Suppressor macrophage treated with lipopolysaccharide for 4 hours (primary cell): ENCODE measurements around the gene ZNF302.
"Not testable (repeated sequence)": the region's sequence is repeated elsewhere in the genome, so short reads cannot be mapped to it uniquely, and the experiment has no call there.

Experiments
- DNase-seq: peaks from one replicate; pipeline ENCODE4 v3.0.0-alpha.2; 2020

ZNF302 gene

GRCh38 chr19:34677386-34678084, at the start of gene ZNF302:
ZNF302 (plus strand) TSS chr19:34677678; CDS start chr19:34678805, 1,127 bp downstream.
- DNase-seq: peak; percentile 98

- DNase-seq: no peak
Measured at GRCh38 chr19:34633802-34634201, 43.7 kb upstream of the ZNF302 start.

DNA sequence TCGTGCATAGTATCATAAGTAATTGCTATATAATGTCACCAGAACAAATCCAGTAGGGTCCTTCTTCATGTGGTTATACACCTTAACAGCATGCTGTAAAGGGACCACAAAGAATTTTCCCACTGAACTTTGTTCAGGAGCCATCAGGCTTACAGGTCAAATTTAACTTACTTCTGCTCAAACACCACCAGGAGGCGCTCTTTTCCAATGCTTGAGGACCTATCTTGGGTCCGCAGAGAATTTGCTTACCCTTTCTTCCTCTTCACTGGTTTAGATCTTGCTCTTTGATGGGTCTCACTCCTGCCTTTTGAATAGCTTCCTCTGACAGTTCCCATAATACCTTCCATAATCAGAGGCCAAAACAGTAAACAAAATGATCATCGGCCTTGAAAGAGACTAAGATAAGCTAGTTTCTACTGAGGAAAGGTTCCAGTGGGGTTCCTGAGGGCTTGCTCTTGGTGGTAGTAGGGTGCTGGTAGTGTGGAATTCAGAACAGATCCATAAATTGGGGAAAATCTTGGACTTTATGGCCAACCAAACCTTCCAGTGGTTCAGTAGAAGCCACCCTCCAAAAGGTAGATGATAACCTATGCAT, 37.9 kb upstream of the ZNF302 start:
- peak; percentile 87 for DNase-seq

DNA sequence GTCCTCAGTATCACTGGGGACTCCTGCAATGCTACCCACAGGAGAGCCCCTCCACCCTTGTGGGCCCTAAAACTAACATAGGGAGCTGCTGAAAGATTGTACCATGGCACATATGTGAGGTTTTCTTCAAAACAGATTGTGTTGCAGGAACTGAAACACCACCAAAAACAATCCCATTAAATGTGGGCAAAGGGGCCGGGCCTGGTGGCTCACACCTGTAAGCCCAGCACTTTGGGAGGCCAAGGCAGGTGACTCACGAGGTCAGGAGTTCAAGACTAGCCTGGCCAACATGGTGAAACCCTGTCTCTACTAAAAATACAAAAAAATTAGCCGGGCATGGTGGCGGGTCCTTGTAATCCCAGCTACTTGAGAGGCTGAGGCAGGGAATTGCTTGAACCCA, 35.2 kb upstream of the ZNF302 start:
- DNase-seq: no peak

DNA sequence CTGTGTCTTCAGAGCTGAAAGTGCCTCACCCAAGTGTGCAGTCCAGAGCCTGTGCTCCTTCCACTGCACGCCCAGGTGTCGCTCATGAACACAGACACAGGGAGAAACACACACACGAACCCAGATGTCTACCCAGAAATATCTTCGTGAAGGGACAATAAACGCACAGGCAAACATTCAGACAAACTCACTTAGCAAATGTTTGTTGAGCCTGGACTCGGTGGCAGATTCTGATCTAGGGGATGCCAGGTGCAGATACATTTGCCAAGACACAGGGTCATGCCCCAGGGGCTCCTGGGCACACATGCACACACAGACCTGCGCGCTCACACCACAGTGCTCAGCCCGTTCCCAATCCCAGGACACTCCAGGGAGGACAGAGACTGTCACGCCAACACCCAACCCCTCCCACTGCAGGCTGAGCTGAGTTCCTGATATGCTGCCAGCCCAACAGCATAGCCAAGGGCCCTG, 32.5 kb upstream of the ZNF302 start:
- DNase-seq: no peak

- DNase-seq: no peak
Measured at GRCh38 chr19:34645551-34645950, 31.9 kb upstream of the ZNF302 start.

DNA sequence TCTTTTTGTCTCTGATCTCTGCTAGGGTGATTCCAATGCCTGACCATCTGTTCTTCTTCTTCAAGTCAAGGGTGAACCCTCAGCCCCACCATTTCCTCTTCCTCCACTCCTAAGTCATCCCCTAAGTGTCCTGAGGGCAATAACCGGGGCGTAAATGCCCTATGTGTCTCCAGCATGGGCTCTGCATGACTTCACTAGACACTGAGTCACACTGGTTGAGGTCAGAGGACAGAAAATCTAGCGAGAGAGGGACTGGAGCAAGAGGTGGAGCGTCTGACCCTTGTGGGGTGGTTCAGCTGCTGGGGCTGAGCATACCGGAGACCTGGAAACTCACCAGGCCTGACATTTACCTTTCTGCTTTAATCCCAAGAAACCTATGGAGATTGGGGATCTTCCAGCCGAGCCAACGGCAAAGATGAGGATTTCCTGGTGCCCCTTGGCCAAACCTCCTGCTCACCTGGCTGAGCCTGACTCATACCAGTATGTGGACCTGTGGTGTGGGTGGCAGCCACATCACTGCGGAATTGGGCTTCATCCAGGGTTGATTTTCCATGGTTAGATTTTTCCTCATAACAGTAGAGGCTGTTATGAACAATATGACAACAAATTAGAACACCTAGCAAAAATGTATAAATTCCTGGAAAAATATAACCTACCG, 27.5 kb upstream of the ZNF302 start:
- no peak for DNase-seq

DNA sequence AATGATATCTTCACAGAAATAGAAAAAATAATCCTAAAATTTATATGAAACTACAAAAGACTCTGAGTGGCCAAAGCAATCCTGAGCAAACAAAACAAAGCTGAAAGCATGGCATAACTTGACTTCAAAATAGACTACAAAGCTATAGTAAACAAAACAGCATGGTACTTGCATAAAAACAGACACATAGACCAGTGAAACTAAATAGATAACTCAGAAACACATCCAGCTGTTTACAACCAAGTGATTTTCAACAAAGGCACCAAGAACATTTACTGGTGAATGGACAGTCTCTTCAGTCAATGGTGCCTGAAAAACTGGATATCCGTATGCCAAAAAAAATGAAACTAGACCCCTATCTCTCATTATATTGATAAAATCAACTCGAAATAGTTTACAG, 25.7 kb upstream of the ZNF302 start:
- no peak for DNase-seq

DNA sequence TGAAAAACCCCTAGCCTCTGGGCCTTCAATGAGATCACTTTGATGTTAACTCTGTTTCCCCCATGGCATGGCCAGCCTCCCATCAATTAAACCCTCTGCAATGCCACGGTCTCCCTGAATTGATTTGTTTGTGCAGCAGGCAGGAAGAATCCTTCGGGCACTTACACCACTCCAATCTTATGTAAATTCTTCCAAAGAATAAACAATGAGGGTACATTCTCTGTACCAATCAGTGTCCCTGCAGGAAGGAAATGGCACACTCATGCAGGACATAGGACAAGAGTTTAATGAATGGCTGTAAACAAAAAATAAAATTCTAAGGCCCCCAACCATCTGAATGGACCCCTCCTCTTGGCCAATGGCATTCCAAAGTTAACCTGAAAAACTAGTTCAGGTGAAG, 22.7 kb upstream of the ZNF302 start:
- DNase-seq: no peak

DNA sequence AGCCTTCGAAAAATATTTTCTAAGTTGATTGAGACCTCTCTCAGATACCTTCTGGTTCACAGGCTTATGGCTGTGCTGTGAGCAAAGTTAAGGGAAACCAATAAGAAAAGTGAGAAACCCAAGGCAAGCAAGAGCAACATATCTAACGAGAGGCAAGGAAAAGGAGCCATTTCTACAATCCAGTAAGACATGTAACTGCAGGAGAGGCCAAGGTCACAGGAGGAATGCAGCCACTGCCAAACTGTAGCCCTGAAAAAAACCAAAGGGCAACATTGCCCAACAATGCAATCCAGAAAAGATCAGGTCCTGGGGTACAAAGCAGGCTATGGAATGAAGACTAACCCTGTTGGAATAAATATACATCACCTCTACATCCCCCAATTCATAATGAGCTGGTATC, 21.8 kb upstream of the ZNF302 start:
- no peak for DNase-seq

DNA sequence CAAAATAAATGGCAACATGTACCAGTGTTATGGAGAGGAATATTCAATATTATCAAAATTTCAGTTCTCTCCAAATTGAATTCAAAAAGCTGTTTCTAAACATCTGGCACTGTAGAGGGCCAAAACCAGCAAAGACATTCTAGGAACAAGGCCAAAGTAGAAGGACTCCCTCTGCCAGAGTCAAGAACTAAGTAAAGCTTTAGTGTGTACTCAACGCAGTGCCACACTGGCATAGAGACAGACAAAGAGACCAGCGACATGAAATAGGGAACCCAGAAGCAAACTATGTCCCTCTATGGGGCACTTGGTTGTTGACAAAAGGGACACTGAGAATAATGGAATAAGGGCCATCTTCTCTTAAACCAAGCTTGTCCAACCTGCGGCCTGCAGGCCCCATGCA, 16.1 kb upstream of the ZNF302 start:
- no peak for DNase-seq

- DNase-seq: peak; percentile 12
Measured at GRCh38 chr19:34662919-34663318, 14.6 kb upstream of the ZNF302 start.

DNA sequence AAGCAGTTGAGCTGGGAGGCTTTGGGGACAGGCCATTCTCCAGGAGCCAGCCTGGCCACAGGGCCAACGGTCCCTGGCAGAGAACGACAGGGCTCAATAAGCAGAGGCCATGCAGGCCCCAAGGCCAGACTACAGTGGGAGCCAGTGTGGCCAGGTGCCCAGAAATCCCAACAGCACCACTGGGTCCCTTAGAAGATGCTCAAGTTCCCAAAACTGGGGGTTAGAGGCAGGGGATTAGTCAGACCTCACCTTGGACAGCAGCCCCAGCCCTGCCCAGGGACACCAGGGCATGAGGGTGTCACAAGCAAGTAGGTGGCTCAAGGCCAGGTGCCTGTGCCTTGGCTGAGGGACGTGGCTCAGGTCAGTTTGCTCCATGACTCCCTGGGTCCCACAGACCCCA, 13.3 kb upstream of the ZNF302 start:
- DNase-seq: no peak

DNA sequence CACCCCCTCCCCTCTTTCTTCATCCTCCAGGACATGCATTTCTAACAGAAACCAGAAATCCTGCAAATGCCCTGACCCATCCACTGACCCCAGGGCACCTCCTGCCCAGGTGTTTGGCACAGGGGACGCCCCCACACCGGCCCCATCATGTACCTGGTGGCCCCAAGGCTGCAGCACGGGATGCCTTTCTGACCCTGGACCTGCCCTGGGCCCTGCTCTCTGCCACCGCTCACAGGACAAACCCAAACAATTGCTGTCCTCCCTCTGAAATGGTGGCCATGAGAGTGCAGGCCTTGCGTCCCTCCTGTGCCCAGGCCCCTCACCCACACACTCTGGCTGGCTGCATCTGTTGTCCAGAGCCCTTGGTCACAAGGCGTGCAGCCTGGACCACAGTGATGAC, 12.6 kb upstream of the ZNF302 start:
- no peak for DNase-seq

- DNase-seq: not testable (repeated sequence)
Measured at GRCh38 chr19:34665275-34665674, 12.2 kb upstream of the ZNF302 start.

GRCh38 chr19:34666200-34666957, 11.1 kb upstream of the ZNF302 start:
- no peak for DNase-seq

DNA sequence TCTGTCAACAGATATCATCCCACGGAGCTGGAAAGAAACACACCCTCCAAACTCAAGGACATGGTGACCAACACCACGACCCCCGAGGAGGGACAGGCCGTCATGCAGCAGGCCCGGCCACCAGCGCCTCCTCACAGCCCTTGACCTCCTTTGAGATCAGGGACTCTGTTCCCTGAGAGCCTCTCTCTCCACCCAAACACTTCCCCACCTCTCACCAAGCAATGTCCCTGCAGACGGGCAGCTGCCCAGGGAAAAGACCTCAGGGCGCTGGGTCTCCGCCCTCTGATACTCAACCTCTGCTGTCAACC, 10.6 kb upstream of the ZNF302 start:
- DNase-seq: no peak

DNA sequence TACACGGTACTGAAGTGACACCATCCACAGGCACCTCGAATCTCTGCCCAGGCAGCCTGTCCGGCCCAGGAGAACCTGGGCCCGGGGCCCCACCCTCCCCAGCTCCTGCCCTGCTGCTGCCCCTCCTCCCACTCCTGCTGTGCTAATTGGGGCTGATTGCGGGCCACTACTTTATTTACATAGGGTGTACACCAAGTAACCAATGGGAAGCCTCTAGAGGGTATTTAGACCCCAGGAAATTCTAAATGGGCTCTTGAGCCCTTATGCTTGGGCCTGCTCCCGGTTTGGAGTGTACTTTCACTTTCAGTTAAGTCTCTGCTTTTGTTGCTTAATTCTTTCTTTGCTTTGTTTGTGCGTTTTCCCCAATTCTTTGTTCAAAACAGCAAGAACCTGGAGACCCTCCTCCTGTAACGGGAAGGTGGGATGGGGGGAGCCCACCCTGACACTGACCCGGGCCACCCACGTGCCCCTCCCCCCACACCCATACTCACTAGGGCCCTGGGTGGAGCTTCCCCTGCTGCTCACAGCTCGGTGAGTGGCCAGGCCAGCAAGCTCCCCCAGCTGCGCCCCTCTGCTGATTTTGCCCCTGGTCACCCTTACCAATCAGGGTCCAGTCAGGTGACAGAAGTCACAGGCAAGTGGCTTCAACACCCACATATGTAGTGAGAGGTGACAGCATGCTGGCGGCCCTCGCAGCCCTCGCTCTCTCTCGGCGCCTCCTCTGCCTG, 10.0 kb upstream of the ZNF302 start:
- DNase-seq: peak; percentile 12

DNA sequence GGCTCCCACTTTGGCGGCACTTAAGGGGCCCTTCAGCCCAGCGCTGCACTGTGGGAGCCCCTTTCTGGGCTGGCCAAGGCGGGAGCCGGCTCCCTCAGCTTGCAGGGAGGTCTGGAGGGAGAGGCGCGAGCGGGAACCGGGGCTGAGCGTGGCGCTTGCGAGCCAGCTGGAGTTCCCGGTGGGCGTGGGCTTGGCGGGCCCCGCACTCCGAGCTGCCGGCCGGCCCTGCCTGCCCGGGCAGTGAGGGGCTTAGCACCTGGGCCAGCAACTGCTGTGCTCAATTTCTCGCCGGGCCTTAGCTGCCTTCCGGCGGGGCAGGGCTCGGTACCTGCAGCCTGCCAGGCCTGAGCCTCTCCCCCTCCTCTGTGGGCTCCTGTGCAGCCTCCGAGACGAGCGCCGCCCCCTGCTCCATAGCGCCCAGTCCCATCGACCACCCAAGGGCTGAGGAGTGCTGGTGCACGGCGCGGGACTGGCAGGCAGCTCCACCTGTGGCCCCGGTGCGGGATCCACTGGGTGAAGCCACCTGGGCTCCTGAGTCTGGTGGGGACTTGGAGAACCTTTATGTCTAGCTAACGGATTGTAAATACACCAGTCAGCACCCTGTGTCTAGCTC, 9.3 kb upstream of the ZNF302 start:
- DNase-seq: not testable (repeated sequence)

DNA sequence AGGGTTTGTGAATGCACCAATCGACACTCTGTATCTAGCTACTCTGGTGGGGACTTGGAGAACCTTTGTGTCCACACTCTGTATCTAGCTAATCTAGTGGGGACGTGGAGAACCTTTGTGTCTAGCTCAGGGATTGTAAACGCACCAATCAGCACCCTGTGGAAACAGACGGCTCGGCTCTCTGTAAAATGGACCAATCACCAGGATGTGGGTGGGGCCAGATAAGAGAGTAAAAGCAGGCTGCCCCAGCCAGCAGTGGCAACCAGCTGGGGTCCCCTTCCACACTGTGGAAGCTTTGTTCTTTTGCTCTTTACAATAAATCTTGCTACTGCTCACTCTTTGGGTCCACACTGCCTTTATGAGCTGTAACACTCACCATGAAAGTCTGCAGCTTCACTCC, 8.8 kb upstream of the ZNF302 start:
- DNase-seq: not testable (repeated sequence)

GRCh38 chr19:34669305-34669704, 8.2 kb upstream of the ZNF302 start:
- DNase-seq: no peak

GRCh38 chr19:34671972-34672371, 5.5 kb upstream of the ZNF302 start:
- no peak for DNase-seq

DNA sequence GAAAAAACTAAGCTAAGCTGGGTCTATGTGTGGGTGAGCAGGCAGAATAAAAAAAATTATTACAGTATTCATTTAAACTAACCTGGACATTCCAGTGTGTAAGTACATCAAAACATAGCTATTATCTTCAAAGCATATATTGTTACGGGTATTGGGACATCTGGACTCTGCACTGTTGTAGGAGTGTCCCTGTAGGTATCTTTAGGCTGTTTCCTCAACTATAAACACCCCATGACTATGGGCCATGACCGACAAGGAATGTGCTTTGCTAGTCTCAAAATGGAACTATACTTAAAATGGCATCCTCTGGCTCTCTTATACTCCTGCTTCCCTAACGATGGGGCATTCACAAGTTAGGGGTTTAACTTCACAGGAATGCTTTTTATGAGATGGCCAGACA, 3.9 kb upstream of the ZNF302 start:
- no peak for DNase-seq
